NCI-H146 treated with DMSO at 0.1 percent for 48 hours (cell line): ENCODE measurements around the gene TUT4.

ENCODE experiments used
- DNase-seq: peaks from one replicate; lab custom pipeline; 2025; ENCODE audit not compliant: unreplicated experiment; lab: John Stamatoyannopoulos, UW

Gene TUT4

DNA sequence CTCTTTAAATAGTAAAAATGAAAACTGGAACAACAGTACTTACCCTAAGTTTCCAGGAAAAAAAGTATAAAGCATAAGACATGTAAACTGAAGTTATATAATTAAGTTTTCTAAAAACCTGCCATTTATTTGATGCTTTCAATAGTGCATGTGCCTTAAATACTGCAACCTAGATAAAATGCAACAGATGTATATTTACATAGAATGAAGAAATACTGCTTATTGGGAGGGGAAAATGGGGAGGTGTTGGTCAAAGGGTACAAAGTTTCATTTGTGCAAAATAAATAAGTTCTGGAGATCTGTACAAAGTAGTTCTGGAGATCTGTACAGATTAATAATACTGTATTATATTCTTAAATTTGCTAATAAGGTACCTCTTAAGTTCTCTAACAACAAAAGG, 79.9 kb downstream of the TUT4 start:
- no peak for DNase-seq

- DNase-seq = no peak
These were observed 80.5 kb downstream of the TUT4 start for GRCh38 chr1:52472384-52472783.

DNA sequence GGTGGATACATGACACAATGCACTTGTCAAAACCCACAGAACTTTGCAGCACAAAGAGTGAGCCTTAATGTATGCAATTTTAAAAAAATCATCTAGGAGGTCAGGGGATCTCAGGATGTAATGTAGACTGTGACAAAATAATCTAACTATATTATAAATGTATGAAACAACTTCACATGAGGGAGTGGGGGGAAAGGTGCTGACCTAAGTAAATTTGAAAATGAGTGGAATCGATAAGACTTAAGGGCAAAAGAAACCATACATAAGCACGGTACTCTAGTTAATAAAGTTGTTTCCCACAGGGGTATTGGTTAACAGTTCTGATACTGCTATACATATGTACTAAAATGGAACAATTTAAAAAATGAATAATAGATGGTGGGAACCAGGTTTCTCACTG, 83.8 kb downstream of the TUT4 start:
- no peak for DNase-seq

- DNase-seq = no peak
These were observed 89.0 kb downstream of the TUT4 start for GRCh38 chr1:52463891-52464290.

- no peak for DNase-seq
These were observed 91.1 kb downstream of the TUT4 start for GRCh38 chr1:52461821-52462220.

GRCh38 chr1:52460694-52461093, 92.2 kb downstream of the TUT4 start:
- DNase-seq = no peak

DNA sequence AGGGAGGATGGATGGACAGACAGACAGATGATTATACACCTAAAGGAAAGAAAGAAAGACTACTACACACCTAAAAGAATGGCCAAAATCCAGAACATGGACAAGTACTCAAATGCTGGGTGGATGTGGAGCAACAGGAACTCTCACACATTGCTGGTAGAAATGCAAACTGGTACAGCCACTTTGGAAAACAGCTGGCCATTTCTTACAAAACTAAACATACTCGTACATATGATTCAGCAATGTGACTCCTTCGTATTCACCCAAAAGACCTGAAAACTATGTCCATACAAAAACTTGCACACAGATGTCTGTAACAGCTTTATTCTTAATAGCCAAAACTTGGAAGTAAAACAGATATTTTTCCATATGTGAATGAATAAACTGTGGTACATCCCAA, 97.2 kb downstream of the TUT4 start:
- DNase-seq = no peak

GRCh38 chr1:52454779-52455178, 98.1 kb downstream of the TUT4 start:
- DNase-seq = no peak

GRCh38 chr1:52454127-52454526, 98.8 kb downstream of the TUT4 start:
- DNase-seq = no peak

- no peak for DNase-seq
These were observed 108.4 kb downstream of the TUT4 start for GRCh38 chr1:52444463-52444862.

DNA sequence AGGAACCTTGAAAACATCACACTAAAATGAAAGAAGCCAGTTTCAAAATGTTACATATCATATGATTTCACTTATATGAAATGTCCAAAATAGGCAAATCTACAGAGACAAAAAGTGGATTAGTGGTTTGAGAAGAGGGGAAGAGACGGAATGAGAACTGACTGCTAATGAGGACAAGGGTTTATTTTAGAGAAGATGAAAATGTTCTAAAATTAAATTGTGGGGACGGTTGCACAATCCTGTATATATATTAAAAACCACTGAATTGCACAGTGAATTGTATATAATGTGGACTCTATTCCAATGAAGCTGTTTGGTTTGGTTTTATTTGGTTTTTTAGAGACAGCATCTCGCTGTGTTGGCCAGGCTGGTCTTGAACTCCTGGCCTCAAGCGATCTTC, 112.9 kb downstream of the TUT4 start:
- no peak for DNase-seq

DNA sequence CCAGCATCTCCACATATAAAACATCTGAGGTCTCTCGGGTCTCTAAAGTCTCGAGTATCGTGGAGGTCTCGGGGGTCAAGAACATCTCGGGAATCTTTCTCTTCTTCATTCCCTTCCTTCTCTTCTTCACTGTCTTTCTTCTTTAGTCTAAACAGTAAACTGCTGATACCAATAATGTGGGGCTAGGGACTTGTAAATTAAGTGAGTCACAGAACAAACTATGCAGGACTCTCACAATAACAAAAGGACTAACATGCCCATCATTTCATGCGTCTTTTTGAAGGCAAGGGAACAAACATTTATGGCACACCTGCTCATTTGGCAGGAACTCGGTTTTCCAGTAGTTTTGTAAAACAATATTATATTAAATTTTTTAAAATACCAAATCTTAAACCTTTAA, 116.1 kb downstream of the TUT4 start:
- DNase-seq = no peak

- no peak for DNase-seq
These were observed 117.2 kb downstream of the TUT4 start for GRCh38 chr1:52435650-52436049.

GRCh38 chr1:52435211-52435610, 117.7 kb downstream of the TUT4 start:
- DNase-seq = no peak

DNA sequence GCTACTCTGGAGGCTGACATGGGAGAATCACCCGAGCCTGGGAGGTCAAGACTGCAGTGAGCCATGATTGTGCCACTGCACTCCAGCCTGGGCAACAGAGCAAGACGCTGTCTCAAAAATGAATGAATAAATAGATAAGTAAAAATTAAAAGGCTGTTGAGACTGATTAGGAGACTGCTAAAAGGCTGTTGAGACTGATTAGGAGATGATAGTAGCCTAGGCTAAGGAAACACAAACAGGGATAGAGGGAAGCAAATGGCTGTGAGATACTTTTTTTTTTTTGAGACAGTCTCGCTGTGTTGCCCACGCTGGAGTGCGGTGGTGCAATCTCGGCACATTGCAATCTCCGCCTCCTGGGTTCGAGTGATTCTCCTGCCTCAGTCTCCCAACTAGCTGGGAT, 120.1 kb downstream of the TUT4 start:
- no peak for DNase-seq

DNA sequence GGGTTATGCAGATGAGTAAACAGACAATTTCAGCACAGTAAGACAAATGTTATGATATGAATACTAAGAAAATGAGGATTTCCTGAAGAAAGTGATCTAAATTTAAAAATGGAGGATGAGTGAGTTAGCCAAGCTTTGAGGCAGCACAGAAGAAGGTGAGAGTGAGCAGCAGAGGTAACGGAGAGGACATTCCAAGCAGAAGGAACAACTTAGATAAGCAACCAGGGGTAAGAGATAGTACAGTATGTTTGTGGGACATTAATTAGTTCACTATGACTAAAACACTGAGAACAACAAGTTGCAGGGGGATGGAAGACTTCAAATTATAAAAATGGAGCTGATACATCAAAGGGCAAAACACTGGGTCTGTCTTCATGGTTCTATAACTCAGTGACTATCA, 125.7 kb downstream of the TUT4 start:
- DNase-seq = no peak

GRCh38 chr1:52426371-52426770, 126.5 kb downstream of the TUT4 start:
- no peak for DNase-seq

DNA sequence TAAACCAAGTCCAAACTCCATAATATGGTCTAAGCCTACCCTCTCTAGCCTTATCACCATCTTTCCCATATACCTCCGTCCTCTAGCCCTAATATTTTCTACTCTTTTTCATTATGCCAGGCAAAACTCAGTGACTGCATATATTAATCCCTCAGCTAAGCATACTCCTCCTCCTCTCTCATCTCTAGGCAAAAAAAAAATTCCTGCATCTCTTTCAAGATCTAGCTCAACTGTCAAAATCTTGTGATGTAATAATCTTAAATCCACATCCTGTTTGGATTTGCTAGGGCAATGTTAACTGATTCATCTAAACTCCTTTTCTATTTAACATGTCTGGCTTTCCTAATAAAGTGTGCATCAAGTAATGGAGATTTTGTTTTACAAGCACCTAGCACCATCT, 128.1 kb downstream of the TUT4 start:
- DNase-seq = no peak

DNA sequence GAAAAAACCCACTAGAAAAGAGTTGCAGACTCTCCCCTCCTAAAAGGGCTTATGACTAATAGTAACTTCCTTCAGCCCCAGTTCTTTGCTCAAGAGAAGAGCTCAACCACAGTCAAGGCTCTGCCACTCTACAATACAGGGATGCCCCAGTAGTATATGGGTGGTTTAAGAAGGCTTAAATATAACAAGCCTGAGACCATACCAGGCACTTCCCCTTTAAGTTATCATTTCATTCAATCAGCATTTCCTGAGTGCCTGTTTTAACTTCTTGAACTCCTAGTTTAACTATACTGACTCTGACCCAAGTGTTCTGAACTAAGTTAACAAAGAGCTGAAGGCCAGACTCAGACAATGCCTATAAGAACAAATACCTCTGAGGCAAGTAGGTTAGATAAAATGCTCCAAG, 128.7 kb downstream of the TUT4 start:
- no peak for DNase-seq

- DNase-seq = no peak
These were observed 129.1 kb downstream of the TUT4 start for GRCh38 chr1:52423771-52424170.

- DNase-seq = no peak
These were observed 129.8 kb downstream of the TUT4 start for GRCh38 chr1:52423055-52423454.

GRCh38 chr1:52420713-52421112, 132.2 kb downstream of the TUT4 start:
- DNase-seq = no peak

DNA sequence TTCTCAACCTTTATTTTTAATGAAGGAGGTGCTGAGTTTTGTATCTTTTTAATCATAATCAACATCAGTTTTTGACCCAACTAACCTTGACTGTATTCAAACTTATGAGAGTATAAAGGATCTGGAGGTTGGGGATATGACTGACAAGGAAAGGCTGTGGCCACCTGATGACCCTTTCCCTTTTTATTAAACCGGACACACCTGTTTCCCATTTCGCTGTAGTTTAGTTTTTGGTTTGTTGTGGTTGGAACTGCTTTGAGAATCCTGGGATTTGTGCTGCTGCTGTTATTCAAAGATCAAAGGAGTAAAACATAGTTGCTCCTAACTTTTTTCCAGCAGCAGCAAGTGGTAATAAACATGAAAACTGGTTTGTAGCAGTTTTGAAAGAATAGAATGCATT, 136.1 kb downstream of the TUT4 start:
- no peak for DNase-seq

GRCh38 chr1:52414942-52415341, 137.9 kb downstream of the TUT4 start:
- no peak for DNase-seq
